HL-60 (cell line): ENCODE measurements around the gene TIAM1.

Experiments
- DNase-seq, 2 experiments: peaks; one replicate each; pipeline ENCODE4 v3.0.0-alpha.2; 2010 to 2020; ENCODE audit warnings: low read depth in 1 of 2, low spot score in 1 of 2
- H3K27ac ChIP-seq: fragments of 250-450 bp; sonication (Bioruptor Pico); replicated peaks from 2 replicates; pipeline ENCODE4 v1.5.1; 2020; ENCODE audit warnings: mild to moderate bottlenecking, moderate library complexity
- H3K27me3 ChIP-seq: fragments of 250-450 bp; sonication (Bioruptor Pico); 2 replicates; pipeline ENCODE4 v1.5.1; 2021; ENCODE audit warnings: mild to moderate bottlenecking, moderate library complexity; ENCODE audit not compliant: insufficient read depth, poor library complexity, severe bottlenecking
- H3K4me3 ChIP-seq: replicated peaks from 2 replicates; pipeline ENCODE4 v1.5.1; 2011; ENCODE audit warnings: mild to moderate bottlenecking, control low read depth, low read length; ENCODE audit not compliant: insufficient read depth
- CTCF ChIP-seq: IDR thresholded peaks from one replicate; pipeline ENCODE4 v1.5.1; 2011; ENCODE audit warnings: low read length, control low read depth, inconsistent platforms; ENCODE audit not compliant: insufficient read depth
- GABPA ChIP-seq: IDR thresholded peaks from 2 replicates; pipeline ENCODE4 v1.6.1; 2012; ENCODE audit warnings: low read depth
- POLR2AphosphoS5 ChIP-seq: IDR thresholded peaks from 2 replicates; pipeline ENCODE4 v1.6.1; 2012; ENCODE audit warnings: low read depth
- REST ChIP-seq: IDR thresholded peaks from 2 replicates; pipeline ENCODE4 v1.6.1; 2012; ENCODE audit warnings: low read depth; ENCODE audit not compliant: insufficient replicate concordance
- SPI1 ChIP-seq: IDR thresholded peaks from 2 replicates; pipeline ENCODE4 v1.6.1; 2012; ENCODE audit warnings: low read depth, mild to moderate bottlenecking, borderline replicate concordance

TIAM1 gene

GRCh38 chr21:31110430-31110829 lies 233.6 kb downstream of the TIAM1 start:
- DNase-seq = no peak
- no peak for TF ChIP-seq POLR2AphosphoS5
- Histone ChIP-seq H3K27ac (no peak overlapping the region), H3K27me3 (no peaks in the 10 kb centered on the region), H3K4me3 (no peak overlapping the region)

- H3K27me3 ChIP-seq = no peaks in the 10 kb centered on the region
- TF ChIP-seq REST = no peak
- TF ChIP-seq SPI1 = peak; percentile 93
- peak; percentile 3 to 49 for DNase-seq
- H3K27ac ChIP-seq = no peak overlapping the region
- H3K4me3 ChIP-seq = no peak overlapping the region
Observed at GRCh38 chr21:31107871-31108270, 236.2 kb downstream of the TIAM1 start.

GRCh38 chr21:31107176-31107785 lies 236.8 kb downstream of the TIAM1 start:
- TF ChIP-seq CTCF (no peak), POLR2AphosphoS5 (no peak), GABPA (no peak), SPI1 (no peak), REST (no peak)
- no peak for DNase-seq
- H3K4me3 ChIP-seq = no peak overlapping the region
- no peaks in the 10 kb centered on the region for H3K27me3 ChIP-seq
- H3K27ac ChIP-seq = no peak overlapping the region

- no peak overlapping the region for H3K4me3 ChIP-seq
- no peak overlapping the region for H3K27ac ChIP-seq
- TF ChIP-seq REST (no peak), GABPA (no peak), SPI1 (no peak), CTCF (no peak), POLR2AphosphoS5 (no peak)
- DNase-seq = no peak
- H3K27me3 ChIP-seq = no peaks in the 10 kb centered on the region
Observed at GRCh38 chr21:31103571-31104265, 240.3 kb downstream of the TIAM1 start.
